Endothelial cell of umbilical vein (primary cell): ENCODE data around the gene ZSCAN2. TPM values are rescaled to one million over a fixed set of nuclear protein-coding genes. Genes with fewer than 3 reads are reported as not detected.

Experiments
- BruUV-seq: library from RNA; stranded (reverse); fragments of 400-500 nt; replicated peaks from 2 replicates; lab custom pipeline; 2021; lab: Mats Ljungman, UMichigan
- CTCF ChIA-PET: fragments of 300-600, 350-600 bp; sonication (Branson Sonifier 250); formaldehyde crosslinking; loops from one replicate; lab custom pipeline; 2021; ENCODE audit warnings: antibody characterized with exemption, inconsistent platforms; lab: Charles Lee
- POLR2A ChIA-PET: fragments of 300-600, 350-600 bp; sonication (Branson Sonifier 250); formaldehyde crosslinking; loops from one replicate; lab custom pipeline; 2021; ENCODE audit warnings: antibody characterized with exemption, inconsistent platforms; lab: Charles Lee
- DNase-seq: peaks from one replicate; pipeline ENCODE4 v3.0.0-alpha.2; 2011; ENCODE audit warnings: low read depth, low spot score
- FAIRE-seq: peaks from 2 replicates; lab custom pipeline; 2011; peaks lifted over from hg19 to GRCh38; lab: Jason Lieb, UNC
- H2AFZ ChIP-seq: 2 replicates; pipeline ENCODE4 v1.6.0; 2012; ENCODE audit warnings: low read depth, low read length, control low read depth, inconsistent platforms
- H3K27ac ChIP-seq: 2 replicates; pipeline ENCODE4 v1.5.1; 2011; ENCODE audit warnings: low read depth, mild to moderate bottlenecking, control low read depth, low read length, moderate library complexity; ENCODE audit not compliant: insufficient read depth
- H3K27me3 ChIP-seq, 2 experiments: 2 replicates each; pipeline versions ENCODE4 v1.6.0 to v1.6.1; 2011; ENCODE audit warnings: low read length in 2 of 2, mixed read lengths in 1 of 2; ENCODE audit not compliant: control insufficient read depth in 2 of 2, insufficient read depth in 2 of 2
- H3K36me3 ChIP-seq, 2 experiments: 2 replicates in 1 of 2; 3 replicates in 1 of 2; pipeline ENCODE4 v1.5.1; 2011; ENCODE audit warnings: low read length in 2 of 2, mild to moderate bottlenecking in 1 of 2, moderate library complexity in 1 of 2; ENCODE audit not compliant: control insufficient read depth in 2 of 2, insufficient read depth in 2 of 2; ENCODE audit errors: extremely low read depth in 1 of 2
- H3K4me1 ChIP-seq: 3 replicates; pipeline ENCODE4 v1.5.1; 2011; ENCODE audit warnings: mild to moderate bottlenecking, low read length; ENCODE audit not compliant: control insufficient read depth, insufficient read depth; ENCODE audit errors: extremely low read depth
- H3K4me2 ChIP-seq: 2 replicates; pipeline ENCODE4 v1.6.1; 2011; ENCODE audit warnings: low read length, control low read depth, mixed read lengths; ENCODE audit not compliant: insufficient read depth
- H3K4me3 ChIP-seq, 3 experiments: fragments of 200-600 bp in 1 of 3; sonication (generic), shearing (Covaris generic) in 1 of 3; replicated peaks in 1 of 3; 2 replicates each; pipeline ENCODE4 v1.5.1; 2011 to 2016; ENCODE audit warnings: control low read depth in 3 of 3, low read length in 3 of 3, mild to moderate bottlenecking in 2 of 3, inconsistent platforms in 1 of 3, low read depth in 1 of 3, moderate library complexity in 1 of 3; ENCODE audit not compliant: insufficient read depth in 1 of 3
- H3K79me2 ChIP-seq: 2 replicates; pipeline ENCODE4 v1.6.0; 2012; ENCODE audit warnings: low read length, inconsistent platforms; ENCODE audit not compliant: control insufficient read depth, insufficient read depth
- H3K9ac ChIP-seq: replicated peaks from 2 replicates; pipeline ENCODE3; 2011; ENCODE audit warnings: low read length, control low read depth; ENCODE audit not compliant: insufficient read depth; ENCODE audit errors: extremely low read depth
- H3K9me1 ChIP-seq: replicated peaks from 3 replicates; pipeline ENCODE4 v1.6.0; 2011; ENCODE audit warnings: mild to moderate bottlenecking, low read length; ENCODE audit not compliant: control insufficient read depth, insufficient read depth; ENCODE audit errors: extremely low read depth
- H3K9me3 ChIP-seq: replicated peaks from 2 replicates; pipeline ENCODE4 v1.5.1; 2012; ENCODE audit warnings: low read length, inconsistent platforms; ENCODE audit not compliant: control insufficient read depth, insufficient read depth
- H4K20me1 ChIP-seq: replicated peaks from 2 replicates; pipeline ENCODE3; 2011; ENCODE audit warnings: mild to moderate bottlenecking, low read length; ENCODE audit not compliant: control insufficient read depth, insufficient read depth; ENCODE audit errors: extremely low read depth
- EZH2 ChIP-seq: IDR thresholded peaks from 2 replicates; pipeline ENCODE4 v1.6.1; 2012; ENCODE audit warnings: borderline replicate concordance, low read depth, mild to moderate bottlenecking, moderate library complexity, low read length, inconsistent platforms; ENCODE audit not compliant: severe bottlenecking
- FOS ChIP-seq: IDR thresholded peaks from 2 replicates; pipeline ENCODE4 v1.6.1; 2011; ENCODE audit warnings: mild to moderate bottlenecking, low read length, moderate library complexity, borderline replicate concordance; ENCODE audit not compliant: insufficient read depth
- GATA2 ChIP-seq: IDR thresholded peaks from 2 replicates; pipeline ENCODE4 v1.7.0; 2011; ENCODE audit warnings: low read depth, mild to moderate bottlenecking, moderate library complexity, mixed read lengths, low read length; ENCODE audit not compliant: insufficient read length, insufficient read depth
- JUN ChIP-seq: IDR thresholded peaks from 2 replicates; pipeline ENCODE4 v1.6.1; 2011; ENCODE audit warnings: borderline replicate concordance, low read depth; ENCODE audit not compliant: insufficient read length, insufficient read depth
- MYC ChIP-seq: IDR thresholded peaks from one replicate; pipeline ENCODE4 v1.6.1; 2011; ENCODE audit warnings: mild to moderate bottlenecking, low read depth, low read length
- POLR2A ChIP-seq: IDR thresholded peaks from 2 replicates; pipeline ENCODE4 v1.6.1; 2012; ENCODE audit warnings: low read depth, mild to moderate bottlenecking, control low read depth, low read length
- POLR2AphosphoS5 ChIP-seq: IDR thresholded peaks from 2 replicates; pipeline ENCODE4 v1.6.1; 2012; ENCODE audit warnings: low read depth, mild to moderate bottlenecking, control low read depth, low read length, moderate library complexity; ENCODE audit not compliant: insufficient read depth
- dilution Hi-C: fragments of 300-500 bp; cut with MboI; formaldehyde crosslinking; loops from one replicate; pipeline ENCODE4 v1.15.0; 2019; ENCODE audit warnings: low sequenced_read_pairs; ENCODE audit not compliant: extremely low pct_ligation_motif_present
- intact Hi-C: fragments of 100-400 bp; cut with micrococcal nuclease; formaldehyde crosslinking; loops from one replicate; pipeline ENCODE4 v1.10.0; 2022
- polyA plus RNA-seq, 4 experiments: library from polyadenylated mRNA; depleted of rRNA in 3 of 4; stranded (reverse) in 3 of 4; unstranded in 1 of 4; fragments of >200 nt; gene quantifications; 2 replicates each; pipeline versions ENCODE4 v1.2.1 to v1.2.3, GENCODE V29; 2011 to 2012; ENCODE audit warnings: missing spikeins in 1 of 4
- total RNA-seq: library from RNA; stranded (reverse); gene quantifications from 2 replicates; pipeline ENCODE4 v1.2.3, GENCODE V29; 2021
- TF ChIP-seq, protein P1 (sequence below): IDR thresholded peaks from 2 replicates; pipeline ENCODE4 v1.6.1; 2011; ENCODE audit not compliant: insufficient read depth, insufficient read length
- TF ChIP-seq, protein P2 (sequence below), 2 donors: IDR thresholded peaks; 1 replicate in 1 of 2; 2 replicates in 1 of 2; pipeline ENCODE4 v1.5.1; 2011; ENCODE audit warnings: low read length in 2 of 2, mild to moderate bottlenecking in 2 of 2, moderate library complexity in 2 of 2, control low read depth in 1 of 2, inconsistent platforms in 1 of 2, low read depth in 1 of 2; ENCODE audit not compliant: insufficient read depth in 1 of 2; ENCODE audit errors: extremely low read depth in 1 of 2

The ZSCAN2 gene
- total and polyA plus RNA-seq, 2 donors (not counting 3 experiments of a cell fraction or from before 2014, with no cell fraction given) = 12.9 to 13.5 TPM

- dilution Hi-C loops (no loop called here), intact Hi-C loops (no loop called here)
- DNase-seq = no peak
- BruUV-seq = no TSS peak
- Histone ChIP-seq H4K20me1 (no peaks in the 10 kb centered on the region), H3K27ac (no peak overlapping the region), H3K36me3 (peaks cover 24 to 39% of the 10 kb centered on the region in 2 experiments), H3K9ac (no peak overlapping the region), H3K4me1 (peaks cover 6% of the 10 kb centered on the region), H3K79me2 (peaks cover 8% of the 10 kb centered on the region), H3K9me1 (no peaks in the 10 kb centered on the region), H3K4me2 (no peak overlapping the region), H3K4me3 (no peak overlapping the region), H3K9me3 (no peaks in the 10 kb centered on the region), H2AFZ (no peak overlapping the region), H3K27me3 (no peaks in the 10 kb centered on the region)
- CTCF ChIA-PET = interaction anchor here (1.2 kb wide), 1 partner anchor 48 kb away, joined by 4 read pairs; no protein-coding TSS in a partner anchor
- FAIRE-seq = no peak
- TF ChIP-seq FOS (no peak), JUN (no peak), EZH2 (no peak), GATA2 (no peak), POLR2A (no peak), POLR2AphosphoS5 (no peak), MYC (no peak)
- TF ChIP-seq, protein P1, sequence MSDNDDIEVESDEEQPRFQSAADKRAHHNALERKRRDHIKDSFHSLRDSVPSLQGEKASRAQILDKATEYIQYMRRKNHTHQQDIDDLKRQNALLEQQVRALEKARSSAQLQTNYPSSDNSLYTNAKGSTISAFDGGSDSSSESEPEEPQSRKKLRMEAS = no peak
- TF ChIP-seq, protein P2, sequence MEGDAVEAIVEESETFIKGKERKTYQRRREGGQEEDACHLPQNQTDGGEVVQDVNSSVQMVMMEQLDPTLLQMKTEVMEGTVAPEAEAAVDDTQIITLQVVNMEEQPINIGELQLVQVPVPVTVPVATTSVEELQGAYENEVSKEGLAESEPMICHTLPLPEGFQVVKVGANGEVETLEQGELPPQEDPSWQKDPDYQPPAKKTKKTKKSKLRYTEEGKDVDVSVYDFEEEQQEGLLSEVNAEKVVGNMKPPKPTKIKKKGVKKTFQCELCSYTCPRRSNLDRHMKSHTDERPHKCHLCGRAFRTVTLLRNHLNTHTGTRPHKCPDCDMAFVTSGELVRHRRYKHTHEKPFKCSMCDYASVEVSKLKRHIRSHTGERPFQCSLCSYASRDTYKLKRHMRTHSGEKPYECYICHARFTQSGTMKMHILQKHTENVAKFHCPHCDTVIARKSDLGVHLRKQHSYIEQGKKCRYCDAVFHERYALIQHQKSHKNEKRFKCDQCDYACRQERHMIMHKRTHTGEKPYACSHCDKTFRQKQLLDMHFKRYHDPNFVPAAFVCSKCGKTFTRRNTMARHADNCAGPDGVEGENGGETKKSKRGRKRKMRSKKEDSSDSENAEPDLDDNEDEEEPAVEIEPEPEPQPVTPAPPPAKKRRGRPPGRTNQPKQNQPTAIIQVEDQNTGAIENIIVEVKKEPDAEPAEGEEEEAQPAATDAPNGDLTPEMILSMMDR (IDR thresholded peaks at IDR 0.05; ENCODE audit: extremely low read depth in 1 of 2, insufficient read depth in 1 of 2, low read depth in 1 of 2, low read length in 2 of 2) = no peak
- POLR2A ChIA-PET = no interaction called here
Measured at GRCh38 chr15:84647726-84648125, 46.9 kb downstream of the ZSCAN2 start.
